Uterus (tissue), 2 donors: ENCODE measurements around the gene SPRR2A.

Source experiments
- POLR2A ChIP-seq, 2 donors: fragments of 450-650 bp; IDR thresholded peaks; one replicate each; pipeline ENCODE4 v1.6.1; 2016; ENCODE audit warnings: antibody characterized with exemption in 2 of 2, mild to moderate bottlenecking in 1 of 2, moderate library complexity in 1 of 2
- TF ChIP-seq, protein P1 (sequence below), 4 experiments: fragments of 200-600 bp in 2 of 4; fragments of 450-650 bp in 2 of 4; sonication (generic) in 2 of 4; IDR thresholded peaks; one replicate each; pipeline ENCODE4 v1.5.1; 2016 to 2019; ENCODE audit warnings: antibody characterized with exemption in 4 of 4, mild to moderate bottlenecking in 2 of 4, moderate library complexity in 1 of 4

DNA sequence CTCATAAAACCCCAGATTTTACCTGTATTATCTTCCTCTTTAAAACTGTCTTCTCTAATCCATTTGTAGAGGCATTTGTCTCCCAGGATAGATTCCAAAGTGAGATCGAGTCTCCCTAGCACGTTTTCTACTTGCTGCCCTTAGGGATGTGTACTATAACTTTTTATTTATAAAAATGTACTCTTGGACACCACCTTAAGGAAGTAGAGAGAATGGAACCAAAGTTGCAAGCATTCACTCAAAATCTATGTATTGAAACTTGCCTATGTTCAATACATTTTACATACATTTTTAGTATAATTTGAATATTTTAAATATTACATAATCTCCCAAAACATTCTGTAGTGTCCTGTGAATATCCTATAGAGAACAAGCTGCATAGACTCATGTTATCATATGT is 842 bp upstream of the SPRR2A start:
- TF ChIP-seq, protein P1, sequence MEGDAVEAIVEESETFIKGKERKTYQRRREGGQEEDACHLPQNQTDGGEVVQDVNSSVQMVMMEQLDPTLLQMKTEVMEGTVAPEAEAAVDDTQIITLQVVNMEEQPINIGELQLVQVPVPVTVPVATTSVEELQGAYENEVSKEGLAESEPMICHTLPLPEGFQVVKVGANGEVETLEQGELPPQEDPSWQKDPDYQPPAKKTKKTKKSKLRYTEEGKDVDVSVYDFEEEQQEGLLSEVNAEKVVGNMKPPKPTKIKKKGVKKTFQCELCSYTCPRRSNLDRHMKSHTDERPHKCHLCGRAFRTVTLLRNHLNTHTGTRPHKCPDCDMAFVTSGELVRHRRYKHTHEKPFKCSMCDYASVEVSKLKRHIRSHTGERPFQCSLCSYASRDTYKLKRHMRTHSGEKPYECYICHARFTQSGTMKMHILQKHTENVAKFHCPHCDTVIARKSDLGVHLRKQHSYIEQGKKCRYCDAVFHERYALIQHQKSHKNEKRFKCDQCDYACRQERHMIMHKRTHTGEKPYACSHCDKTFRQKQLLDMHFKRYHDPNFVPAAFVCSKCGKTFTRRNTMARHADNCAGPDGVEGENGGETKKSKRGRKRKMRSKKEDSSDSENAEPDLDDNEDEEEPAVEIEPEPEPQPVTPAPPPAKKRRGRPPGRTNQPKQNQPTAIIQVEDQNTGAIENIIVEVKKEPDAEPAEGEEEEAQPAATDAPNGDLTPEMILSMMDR (IDR thresholded peaks at IDR 0.05): no peak
- TF ChIP-seq POLR2A (IDR thresholded peaks at IDR 0.05): no peak
